GM23248 (cell line): Measurements from ENCODE around the gene OR52E4.

Experiments used
- EZH2 ChIP-seq: fragments of 200-600 bp; sonication (generic); IDR thresholded peaks from 2 replicates; pipeline ENCODE4 v1.6.1; 2018; ENCODE audit warnings: antibody characterized with exemption, mild to moderate bottlenecking; ENCODE audit not compliant: insufficient read depth, poor library complexity, severe bottlenecking
- EZH2phosphoT487 ChIP-seq: fragments of 200-600 bp; sonication (generic); IDR thresholded peaks from 2 replicates; pipeline ENCODE4 v1.6.1; 2018; ENCODE audit warnings: antibody characterized with exemption, moderate library complexity, mild to moderate bottlenecking, low read depth; ENCODE audit not compliant: insufficient read depth

- TF ChIP-seq EZH2 (no peak), EZH2phosphoT487 (no peak)
Observed at GRCh38 chr11:5865826-5866225, 14.6 kb upstream of the OR52E4 start.
